Measurements from ENCODE around the gene ZC3H10.

The ZC3H10 gene

GRCh38 chr12:56082967-56083366, 35.1 kb upstream of the ZC3H10 start:
- Histone ChIP-seq H3K79me2 (ENCODE audit: low read length) (no peaks in the 10 kb centered on the region), H3K9me3 (replicated peaks; ENCODE audit: insufficient read depth, low read length) (no peaks in the 10 kb centered on the region), H3K4me1 (ENCODE audit: low read length) (no peaks in the 10 kb centered on the region), H4K20me1 (ENCODE audit: insufficient read depth, low read length) (no peaks in the 10 kb centered on the region), H3F3A (ENCODE audit: insufficient read depth, low read length) (peaks cover 8% of the 10 kb centered on the region), H3K36me3 (replicated peaks; ENCODE audit: insufficient read depth, low read length) (no peaks in the 10 kb centered on the region), H3K9me2 (replicated peaks; ENCODE audit: insufficient read depth, low read length) (no peaks in the 10 kb centered on the region), H3K27me3 (replicated peaks; ENCODE audit: insufficient read depth, low read length) (peaks cover 29% of the 10 kb centered on the region), H3K4me2 (ENCODE audit: low read depth, low read length) (no peak overlapping the region), H3K4me3 (ENCODE audit: low read length) (no peak overlapping the region), H3K9ac (ENCODE audit: low read length) (no peak overlapping the region), H3K27ac (ENCODE audit: low read length) (no peak overlapping the region), H2AFZ (ENCODE audit: low read length) (no peak overlapping the region)
- no peak for TF ChIP-seq CTCF (IDR thresholded peaks at IDR 0.05; ENCODE audit: low read length)
- no peak for TF ChIP-seq EZH2 (optimal IDR thresholded peaks at IDR 0.05; ENCODE audit: low read depth, low read length)
- no peak for TF ChIP-seq EZH2phosphoT487 (IDR thresholded peaks at IDR 0.05; ENCODE audit: low read length)
- DNase-seq: no peak

- H3K27ac ChIP-seq (ENCODE audit: low read length): no peak overlapping the region
- no peaks in the 10 kb centered on the region for H4K20me1 ChIP-seq (ENCODE audit: insufficient read depth, low read length)
- peaks cover 29% of the 10 kb centered on the region for H3K27me3 ChIP-seq (replicated peaks; ENCODE audit: insufficient read depth, low read length)
- H3K4me2 ChIP-seq (ENCODE audit: low read depth, low read length): no peak overlapping the region
- H3K79me2 ChIP-seq (ENCODE audit: low read length): no peaks in the 10 kb centered on the region
- H3K9ac ChIP-seq (ENCODE audit: low read length): no peak overlapping the region
- no peaks in the 10 kb centered on the region for H3K36me3 ChIP-seq (replicated peaks; ENCODE audit: insufficient read depth, low read length)
- TF ChIP-seq EZH2 (optimal IDR thresholded peaks at IDR 0.05; ENCODE audit: low read depth, low read length): no peak
- peak; percentile 35 for TF ChIP-seq CTCF (IDR thresholded peaks at IDR 0.05; ENCODE audit: low read length)
- TF ChIP-seq EZH2phosphoT487 (IDR thresholded peaks at IDR 0.05; ENCODE audit: low read length): no peak
- H3F3A ChIP-seq (ENCODE audit: insufficient read depth, low read length): no peaks in the 10 kb centered on the region
- no peaks in the 10 kb centered on the region for H3K9me3 ChIP-seq (replicated peaks; ENCODE audit: insufficient read depth, low read length)
- no peak overlapping the region for H3K4me3 ChIP-seq (ENCODE audit: low read length)
- H2AFZ ChIP-seq (ENCODE audit: low read length): no peak overlapping the region
- no peaks in the 10 kb centered on the region for H3K4me1 ChIP-seq (ENCODE audit: low read length)
- H3K9me2 ChIP-seq (replicated peaks; ENCODE audit: insufficient read depth, low read length): no peaks in the 10 kb centered on the region
- DNase-seq: no peak
Observed at GRCh38 chr12:56084958-56085543, 33.0 kb upstream of the ZC3H10 start.

- H3K36me3 ChIP-seq (replicated peaks; ENCODE audit: insufficient read depth, low read length): no peaks in the 10 kb centered on the region
Observed at GRCh38 chr12:56086096-56086495, 32.0 kb upstream of the ZC3H10 start.

More at GRCh38 chr12:56086096-56086495, 32.0 kb upstream of the ZC3H10 start:
- H3K9me2 ChIP-seq (replicated peaks; ENCODE audit: insufficient read depth, low read length): no peaks in the 10 kb centered on the region
- peaks cover 20% of the 10 kb centered on the region; the same call in 1 of the 2 replicates for H3K27me3 ChIP-seq (replicated peaks; ENCODE audit: insufficient read depth, low read length)
- H3K4me1 ChIP-seq (ENCODE audit: low read length): no peaks in the 10 kb centered on the region
- no peaks in the 10 kb centered on the region for H3F3A ChIP-seq (ENCODE audit: insufficient read depth, low read length)
- H2AFZ ChIP-seq (ENCODE audit: low read length): no peak overlapping the region
- no peak for TF ChIP-seq EZH2phosphoT487 (IDR thresholded peaks at IDR 0.05; ENCODE audit: low read length)
- TF ChIP-seq CTCF (IDR thresholded peaks at IDR 0.05; ENCODE audit: low read length): no peak
- TF ChIP-seq EZH2 (optimal IDR thresholded peaks at IDR 0.05; ENCODE audit: low read depth, low read length): no peak
- no peak overlapping the region for H3K4me2 ChIP-seq (ENCODE audit: low read depth, low read length)
- no peak overlapping the region for H3K9ac ChIP-seq (ENCODE audit: low read length)
- H3K27ac ChIP-seq (ENCODE audit: low read length): no peak overlapping the region
- H4K20me1 ChIP-seq (ENCODE audit: insufficient read depth, low read length): no peaks in the 10 kb centered on the region
- H3K9me3 ChIP-seq (replicated peaks; ENCODE audit: insufficient read depth, low read length): no peaks in the 10 kb centered on the region
- DNase-seq: no peak
- no peaks in the 10 kb centered on the region for H3K79me2 ChIP-seq (ENCODE audit: low read length)
- no peak overlapping the region for H3K4me3 ChIP-seq (ENCODE audit: low read length)
